Neural progenitor cell (in vitro differentiated cells): ENCODE results near the gene LSM10. TPM values are rescaled to one million over a fixed set of nuclear protein-coding genes. Genes with fewer than 3 reads are reported as not detected.

Experiments used
- DNase-seq: peaks from one replicate; pipeline ENCODE4 v3.0.0-alpha.2; 2016; ENCODE audit warnings: low spot score
- H2AFZ ChIP-seq: fragments of 200-600 bp; sonication (generic); replicated peaks from 2 replicates; pipeline ENCODE4 v1.6.1; 2016; ENCODE audit warnings: antibody characterized with exemption
- H3F3A ChIP-seq: fragments of 200-600 bp; sonication (generic); 2 replicates; pipeline ENCODE4 v1.6.1; 2016; ENCODE audit warnings: antibody characterized with exemption, low read depth
- H3K27ac ChIP-seq: fragments of 200-600 bp; sonication (generic); 2 replicates; pipeline ENCODE4 v1.5.1; 2016; ENCODE audit warnings: mild to moderate bottlenecking
- H3K27me3 ChIP-seq: fragments of 200-600 bp; sonication (generic); 2 replicates; pipeline ENCODE4 v1.6.1; 2016; ENCODE audit warnings: mild to moderate bottlenecking, moderate library complexity
- H3K36me3 ChIP-seq: fragments of 200-600 bp; sonication (generic); 2 replicates; pipeline ENCODE4 v1.5.1; 2016
- H3K4me1 ChIP-seq: fragments of 200-600 bp; sonication (generic); 2 replicates; pipeline ENCODE4 v1.6.1; 2016; ENCODE audit warnings: mixed run types
- H3K4me2 ChIP-seq: fragments of 200-600 bp; sonication (generic); 2 replicates; pipeline ENCODE4 v1.6.1; 2016
- H3K4me3 ChIP-seq: fragments of 200-600 bp; sonication (generic); 2 replicates; pipeline ENCODE4 v1.5.1; 2016
- H3K79me2 ChIP-seq: fragments of 200-600 bp; sonication (generic); 2 replicates; pipeline ENCODE4 v1.6.1; 2016; ENCODE audit warnings: low read depth
- H3K9ac ChIP-seq: fragments of 200-600 bp; sonication (generic); 2 replicates; pipeline ENCODE4 v1.6.1; 2016
- H3K9me3 ChIP-seq: fragments of 200-600 bp; sonication (generic); 2 replicates; pipeline ENCODE4 v1.5.1; 2016; ENCODE audit warnings: low read depth
- H4K20me1 ChIP-seq: fragments of 200-600 bp; sonication (generic); 2 replicates; pipeline ENCODE4 v1.6.1; 2016; ENCODE audit warnings: low read depth
- H3K27ac Mint-ChIP-seq: 3 replicates; pipeline ENCODE4 v1.8.0; 2021; ENCODE audit warnings: mixed read lengths
- H3K27me3 Mint-ChIP-seq: 2 replicates; pipeline ENCODE4 v1.8.0; 2022; ENCODE audit warnings: low read depth, mild to moderate bottlenecking, inconsistent platforms, moderate library complexity, mixed read lengths; ENCODE audit not compliant: insufficient read depth
- H3K36me3 Mint-ChIP-seq: 3 replicates; pipeline ENCODE4 v1.8.0; 2021; ENCODE audit warnings: mixed read lengths
- H3K4me1 Mint-ChIP-seq: 3 replicates; pipeline ENCODE4 v1.8.0; 2021; ENCODE audit warnings: mixed read lengths
- H3K4me3 Mint-ChIP-seq: 3 replicates; pipeline ENCODE4 v1.8.0; 2021; ENCODE audit warnings: mild to moderate bottlenecking, moderate library complexity, mixed read lengths
- H3K9me3 Mint-ChIP-seq: 3 replicates; pipeline ENCODE4 v1.8.0; 2020; ENCODE audit warnings: mixed read lengths
- CTCF ChIP-seq: fragments of 200-600 bp; sonication (generic); IDR thresholded peaks from 2 replicates; pipeline ENCODE4 v1.5.1; 2017; ENCODE audit warnings: antibody characterized with exemption, mild to moderate bottlenecking
- EZH2 ChIP-seq: fragments of 200-600 bp; sonication (generic); IDR thresholded peaks from 2 replicates; pipeline ENCODE4 v1.6.1; 2017; ENCODE audit warnings: antibody characterized with exemption, mild to moderate bottlenecking, moderate library complexity
- EZH2phosphoT487 ChIP-seq: fragments of 200-600 bp; sonication (generic); IDR thresholded peaks from 2 replicates; pipeline ENCODE4 v1.6.1; 2017; ENCODE audit warnings: antibody characterized with exemption
- total RNA-seq: library from RNA; depleted of rRNA; stranded (reverse); fragments of >200 nt; gene quantifications from 2 replicates; pipeline ENCODE4 v1.2.3, GENCODE V29; 2015; ENCODE audit warnings: low replicate concordance

Gene LSM10
- 8.6 and 10.2 TPM in 2 replicates for total RNA-seq

- Histone ChIP-seq H3K27me3 (no peaks in the 10 kb centered on the region), H3F3A (peaks cover 46% of the 10 kb centered on the region), H4K20me1 (no peaks in the 10 kb centered on the region), H3K27ac (peak within 1 kb of the TSS; percentile 88), H3K79me2 (peaks cover 13% of the 10 kb centered on the region), H3K4me2 (peak within 1 kb of the TSS; percentile 91), H3K4me3 (peak within 1 kb of the TSS; percentile 80), H3K9me3 (no peaks in the 10 kb centered on the region), H3K9ac (peak within 1 kb of the TSS; percentile 91), H2AFZ (peak within 1 kb of the TSS; percentile 83), H3K4me1 (peaks cover 16% of the 10 kb centered on the region), H3K36me3 (no peaks in the 10 kb centered on the region)
- H3K4me1 Mint-ChIP-seq: peaks cover 30% of the 10 kb centered on the region
- H3K27ac Mint-ChIP-seq: peak within 1 kb of the TSS; percentile 61
- H3K9me3 Mint-ChIP-seq: no peaks in the 10 kb centered on the region
- peak; percentile 98 for DNase-seq
- H3K27me3 Mint-ChIP-seq: peaks cover 4% of the 10 kb centered on the region
- peak within 1 kb of the TSS; percentile 96 for H3K4me3 Mint-ChIP-seq
- TF ChIP-seq EZH2 (no peak), CTCF (no peak), EZH2phosphoT487 (no peak)
- peaks cover 5% of the 10 kb centered on the region for H3K36me3 Mint-ChIP-seq
Observed at GRCh38 chr1:36397378-36398230, at the start of gene LSM10. Gene LSM10 (minus strand): TSS chr1:36397908. CDS start chr1:36394129, 3,779 bp downstream.

GRCh38 chr1:36447450-36447849 is 49.7 kb upstream of the LSM10 start:
- no peaks in the 10 kb centered on the region for H3K27me3 Mint-ChIP-seq
- H3K36me3 Mint-ChIP-seq: peaks cover 4% of the 10 kb centered on the region
- H3K9me3 ChIP-seq: no peaks in the 10 kb centered on the region
- no peaks in the 10 kb centered on the region for H3K9me3 Mint-ChIP-seq
- H3K9ac ChIP-seq: no peak overlapping the region
- H3K4me3 ChIP-seq: no peak overlapping the region
- H3K27ac Mint-ChIP-seq: no peak overlapping the region
- no peak overlapping the region for H3K4me3 Mint-ChIP-seq
- peaks cover 36% of the 10 kb centered on the region for H3K4me1 Mint-ChIP-seq
- no peak overlapping the region for H3K4me2 ChIP-seq
- no peaks in the 10 kb centered on the region for H4K20me1 ChIP-seq
- H3F3A ChIP-seq: peaks cover 17% of the 10 kb centered on the region
- H3K27me3 ChIP-seq: no peaks in the 10 kb centered on the region
- DNase-seq: no peak
- H3K4me1 ChIP-seq: peaks cover 8% of the 10 kb centered on the region
- H3K79me2 ChIP-seq: no peaks in the 10 kb centered on the region
- H3K27ac ChIP-seq: no peak overlapping the region
- H2AFZ ChIP-seq: no peak overlapping the region
- H3K36me3 ChIP-seq: no peaks in the 10 kb centered on the region
- TF ChIP-seq CTCF (no peak), EZH2 (no peak), EZH2phosphoT487 (no peak)

GRCh38 chr1:36446746-36447145 is 49.0 kb upstream of the LSM10 start:
- Mint-ChIP-seq H3K4me3 (no peak overlapping the region), H3K4me1 (peaks cover 34% of the 10 kb centered on the region), H3K9me3 (no peaks in the 10 kb centered on the region), H3K36me3 (peaks cover 4% of the 10 kb centered on the region), H3K27me3 (no peaks in the 10 kb centered on the region), H3K27ac (peak overlapping the region; percentile 90)
- Histone ChIP-seq H3K9me3 (no peaks in the 10 kb centered on the region), H3K79me2 (no peaks in the 10 kb centered on the region), H3K4me3 (no peak overlapping the region), H3K9ac (no peak overlapping the region), H3K27me3 (no peaks in the 10 kb centered on the region), H3K27ac (no peak overlapping the region), H4K20me1 (no peaks in the 10 kb centered on the region), H3F3A (peaks cover 17% of the 10 kb centered on the region), H3K4me1 (peaks cover 8% of the 10 kb centered on the region), H3K36me3 (no peaks in the 10 kb centered on the region), H2AFZ (no peak overlapping the region), H3K4me2 (no peak overlapping the region)
- TF ChIP-seq EZH2 (no peak), CTCF (no peak), EZH2phosphoT487 (no peak)
- DNase-seq: no peak
